ENCODE results near the gene PDE3A. TPM values are rescaled to one million over a fixed set of nuclear protein-coding genes. Genes with fewer than 3 reads are reported as not detected.

The PDE3A gene
- total RNA-seq, 1 experiment from 2014 or later, result 0.12 TPM

- no peak overlapping the region for H3K9ac ChIP-seq (ENCODE audit: low read length)
- TF ChIP-seq ZNF274 (IDR thresholded peaks at IDR 0.05; ENCODE audit: low read depth, low read length), result no peak
- TF ChIP-seq ZFX (IDR thresholded peaks at IDR 0.05), result no peak
- no peak for TF ChIP-seq EGR1 (IDR thresholded peaks at IDR 0.05; ENCODE audit: low read depth)
- TF ChIP-seq SIN3A (IDR thresholded peaks at IDR 0.05; ENCODE audit: low read depth), result no peak
- no peak for TF ChIP-seq EZH2phosphoT487 (IDR thresholded peaks at IDR 0.05; ENCODE audit: borderline replicate concordance)
- TF ChIP-seq FOSL1 (IDR thresholded peaks at IDR 0.05; ENCODE audit: low read depth), result no peak
- TF ChIP-seq SP1 (IDR thresholded peaks at IDR 0.05; ENCODE audit: low read depth), result no peak
- no peak for TF ChIP-seq TCF7L2 (IDR thresholded peaks at IDR 0.05; ENCODE audit: borderline replicate concordance, extremely low read depth, insufficient read depth, insufficient read length)
- no peak for TF ChIP-seq CBX3 (IDR thresholded peaks at IDR 0.05; ENCODE audit: low read depth)
- no peaks in the 10 kb centered on the region for H4K20me1 ChIP-seq (ENCODE audit: insufficient read depth)
- no peaks in the 10 kb centered on the region for H3K9me2 ChIP-seq (ENCODE audit: insufficient read depth)
- H3K27ac ChIP-seq (ENCODE audit: low read depth, low read length), result no peak overlapping the region
- ATAC-seq (no peak), DNase-seq (ENCODE audit: low read depth, low spot score) (no peak)
- no peak overlapping the region for H3K4me2 ChIP-seq (ENCODE audit: low read length)
- H3K9me3 ChIP-seq (ENCODE audit: control insufficient read depth in 1 of 2, insufficient read depth in 1 of 2, low read depth in 1 of 2, low read length in 2 of 2), result no peaks in the 10 kb centered on the region
- H3K4me3 ChIP-seq (replicated peaks in 1 of 2; ENCODE audit: low read depth in 1 of 2, low read length in 2 of 2), result no peak overlapping the region
- no peaks in the 10 kb centered on the region for H3K27me3 ChIP-seq (ENCODE audit: insufficient read depth, low read length)
- H3K79me2 ChIP-seq (ENCODE audit: insufficient read depth, low read length), result no peaks in the 10 kb centered on the region
- no peak overlapping the region for H2AFZ ChIP-seq (ENCODE audit: low read depth, low read length, poor library complexity, severe bottlenecking)
- no peaks in the 10 kb centered on the region for H3K36me3 ChIP-seq (ENCODE audit: control insufficient read depth in 1 of 2, insufficient read depth in 2 of 2, low read length in 2 of 2)
- intact Hi-C loops (cut with micrococcal nuclease), result no loop called here
- ChIA-PET RAD21 (ENCODE audit: low non-redundant PET in 1 of 2, low total read pairs in 2 of 2, uncharacterized antibody in 2 of 2, unreplicated experiment in 2 of 2) (no interaction called here), CTCF (no interaction called here), POLR2A (no interaction called here)
- H3K4me1 ChIP-seq (ENCODE audit: control insufficient read depth in 1 of 2, insufficient read depth in 2 of 2, low read length in 2 of 2), result no peaks in the 10 kb centered on the region
- no TSS peak for BruUV-seq (replicated peaks)
Observed at GRCh38 chr12:20704860-20705259, 336.5 kb downstream of the PDE3A start.

- no peak overlapping the region for H3K4me2 ChIP-seq (ENCODE audit: low read length)
- TF ChIP-seq EZH2 (IDR thresholded peaks at IDR 0.05) (no peak), ZBTB33 (IDR thresholded peaks at IDR 0.05; ENCODE audit: extremely low read depth, insufficient replicate concordance, low read length) (no peak), TCF7L2 (IDR thresholded peaks at IDR 0.05; ENCODE audit: borderline replicate concordance, extremely low read depth, insufficient read depth, insufficient read length) (no peak), REST (IDR thresholded peaks at IDR 0.05; ENCODE audit: low read depth) (no peak), RAD21 (IDR thresholded peaks at IDR 0.05; ENCODE audit: low read depth) (no peak), JUND (IDR thresholded peaks at IDR 0.05) (no peak), ELF1 (IDR thresholded peaks at IDR 0.05; ENCODE audit: borderline replicate concordance, low read depth) (no peak), SP1 (IDR thresholded peaks at IDR 0.05; ENCODE audit: low read depth) (no peak)
- TF ChIP-seq, protein P1, sequence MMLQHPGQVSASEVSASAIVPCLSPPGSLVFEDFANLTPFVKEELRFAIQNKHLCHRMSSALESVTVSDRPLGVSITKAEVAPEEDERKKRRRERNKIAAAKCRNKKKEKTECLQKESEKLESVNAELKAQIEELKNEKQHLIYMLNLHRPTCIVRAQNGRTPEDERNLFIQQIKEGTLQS (IDR thresholded peaks at IDR 0.05), result no peak
- no peaks in the 10 kb centered on the region for H3K27me3 ChIP-seq (ENCODE audit: insufficient read depth, low read length)
- no peaks in the 10 kb centered on the region for H3K36me3 ChIP-seq (ENCODE audit: control insufficient read depth in 1 of 2, insufficient read depth in 2 of 2, low read length in 2 of 2)
- H3K9ac ChIP-seq (ENCODE audit: low read length), result no peak overlapping the region
- no peak for DNase-seq (ENCODE audit: low read depth, low spot score)
- no peak overlapping the region for H3K27ac ChIP-seq (ENCODE audit: low read depth, low read length)
- no peaks in the 10 kb centered on the region for H3K79me2 ChIP-seq (ENCODE audit: insufficient read depth, low read length)
- H3K9me2 ChIP-seq (ENCODE audit: insufficient read depth), result no peaks in the 10 kb centered on the region
- no peak overlapping the region for H2AFZ ChIP-seq (ENCODE audit: low read depth, low read length, poor library complexity, severe bottlenecking)
- CTCF ChIA-PET, result no interaction called here
- POLR2A ChIA-PET, result no interaction called here
- BruUV-seq (replicated peaks), result no TSS peak
- ATAC-seq, result no peak
- intact Hi-C loops (cut with micrococcal nuclease), result no loop called here
- no peaks in the 10 kb centered on the region for H3K9me3 ChIP-seq (ENCODE audit: control insufficient read depth in 1 of 2, insufficient read depth in 1 of 2, low read depth in 1 of 2, low read length in 2 of 2)
- no peaks in the 10 kb centered on the region for H4K20me1 ChIP-seq (ENCODE audit: insufficient read depth)
- no peaks in the 10 kb centered on the region for H3K4me1 ChIP-seq (ENCODE audit: control insufficient read depth in 1 of 2, insufficient read depth in 2 of 2, low read length in 2 of 2)
- H3K4me3 ChIP-seq (replicated peaks in 1 of 2; ENCODE audit: low read depth in 1 of 2, low read length in 2 of 2), result no peak overlapping the region
- RAD21 ChIA-PET (ENCODE audit: low non-redundant PET in 1 of 2, low total read pairs in 2 of 2, uncharacterized antibody in 2 of 2, unreplicated experiment in 2 of 2), result no interaction called here
Observed at GRCh38 chr12:20711846-20712245, 343.5 kb downstream of the PDE3A start.

Measured in HCT116 (cell line).